HepG2 (cell line): Measurements from ENCODE around the gene PTPRU. TPM values are rescaled to one million over a fixed set of nuclear protein-coding genes. Genes with fewer than 3 reads are reported as not detected.

Experiments used
- CEBPG ChIP-seq: IDR thresholded peaks from 2 replicates; pipeline ENCODE4 v1.6.1; 2016
- DNMT1 ChIP-seq: sonication (generic); formaldehyde crosslinking; IDR thresholded peaks from 2 replicates; pipeline ENCODE4 v1.5.1; 2020; ENCODE audit warnings: mild to moderate bottlenecking, missing genetic modification reagents
- ELK4 ChIP-seq: sonication (generic); formaldehyde crosslinking; IDR thresholded peaks from 2 replicates; pipeline ENCODE4 v1.9.0; 2021; ENCODE audit warnings: missing genetic modification reagents, borderline replicate concordance
- ETV6 ChIP-seq: sonication (generic); formaldehyde crosslinking; conservative IDR thresholded peaks from 2 replicates; pipeline ENCODE4 v1.4.0; 2020; ENCODE audit warnings: missing genetic modification reagents
- FOXK1 ChIP-seq: sonication (generic); formaldehyde crosslinking; IDR thresholded peaks from 2 replicates; pipeline ENCODE4 v1.4.0; 2020; ENCODE audit warnings: low read depth, missing genetic modification reagents, borderline replicate concordance
- FUBP1 ChIP-seq: sonication (generic); formaldehyde crosslinking; IDR thresholded peaks from 2 replicates; pipeline ENCODE4 v1.5.1; 2020; ENCODE audit warnings: missing genetic modification reagents, mild to moderate bottlenecking, borderline replicate concordance
- HCFC1 ChIP-seq: fragments of 150-350 bp; IDR thresholded peaks from 2 replicates; pipeline ENCODE4 v1.6.1; 2014; ENCODE audit warnings: low read depth, low read length
- HNF4A ChIP-seq: sonication (generic); formaldehyde crosslinking; IDR thresholded peaks from 2 replicates; pipeline ENCODE4 v1.4.0; 2020; ENCODE audit warnings: missing genetic modification reagents
- IKZF5 ChIP-seq: IDR thresholded peaks from 2 replicates; pipeline ENCODE4 v1.6.1; 2018; ENCODE audit warnings: missing genetic modification reagents, mild to moderate bottlenecking, missing compliant biosample characterization
- KDM3A ChIP-seq: IDR thresholded peaks from 2 replicates; pipeline ENCODE4 v1.6.1; 2018; ENCODE audit warnings: low read depth, missing compliant biosample characterization
- MBNL3 ChIP-seq: fragments of 250-450 bp; sonication (Bioruptor Pico); conservative IDR thresholded peaks from 2 replicates; pipeline ENCODE4 v1.8.0; 2022; ENCODE audit warnings: mild to moderate bottlenecking, inconsistent platforms
- NR1H2 ChIP-seq: sonication (generic); formaldehyde crosslinking; IDR thresholded peaks from 2 replicates; pipeline ENCODE4 v1.8.1; 2022; ENCODE audit warnings: low read depth, missing genetic modification reagents, borderline replicate concordance
- POLR2G ChIP-seq: fragments of 200-400 bp; formaldehyde crosslinking; IDR thresholded peaks from 2 replicates; pipeline ENCODE4 v1.6.1; 2018; ENCODE audit warnings: mild to moderate bottlenecking, low read depth, low read length, moderate library complexity
- TARDBP ChIP-seq: sonication (generic); formaldehyde crosslinking; IDR thresholded peaks from 2 replicates; pipeline ENCODE4 v1.8.0; 2022; ENCODE audit warnings: mild to moderate bottlenecking, missing genetic modification reagents
- ZNF564 ChIP-seq: sonication (generic); formaldehyde crosslinking; IDR thresholded peaks from 2 replicates; pipeline ENCODE4 v1.8.1; 2023; ENCODE audit warnings: mild to moderate bottlenecking, missing genetic modification reagents
- ZNF589 ChIP-seq: sonication (generic); formaldehyde crosslinking; conservative IDR thresholded peaks from 2 replicates; pipeline ENCODE4 v1.8.0; 2022; ENCODE audit warnings: mild to moderate bottlenecking, moderate library complexity, missing genetic modification reagents
- polyA plus RNA-seq, 8 experiments: library from polyadenylated mRNA; depleted of rRNA in 3 of 8; stranded (reverse) in 7 of 8; unstranded in 1 of 8; fragments of >200 nt; fragmentation: Illumina TruSeq in 4 of 8; extraction: Trizol in 4 of 8; gene quantifications; 2 replicates each; pipeline versions ENCODE4 v1.2.1 to v1.2.3, GENCODE V29; 2011 to 2016; ENCODE audit warnings: low read depth in 4 of 8, missing spikeins in 1 of 8, mixed read lengths in 1 of 8; ENCODE audit not compliant: insufficient read depth in 1 of 8
- total RNA-seq, 5 experiments: library from RNA; depleted of rRNA; stranded (reverse); fragments of >200 nt; fragmentation: Illumina TruSeq; extraction: Trizol; gene quantifications; 2 replicates each; pipeline ENCODE4 v1.2.3, GENCODE V29; 2016; ENCODE audit warnings: low read depth in 1 of 5
- TF ChIP-seq, protein P1 (sequence below): sonication (generic); formaldehyde crosslinking; IDR thresholded peaks from 2 replicates; pipeline ENCODE4 v1.5.0; 2020; ENCODE audit warnings: mild to moderate bottlenecking, missing genetic modification reagents, borderline replicate concordance
- TF ChIP-seq, protein P2 (sequence below): IDR thresholded peaks from 2 replicates; pipeline ENCODE4 v1.6.1; 2012; ENCODE audit warnings: low read depth, low read length, improper control_type of control experiment

PTPRU gene
- total and polyA plus RNA-seq, 2 of the 13 experiments (the other 11 are each of a cell fraction or from before 2014, with no cell fraction given): 21.6 to 22.3 TPM

DNA sequence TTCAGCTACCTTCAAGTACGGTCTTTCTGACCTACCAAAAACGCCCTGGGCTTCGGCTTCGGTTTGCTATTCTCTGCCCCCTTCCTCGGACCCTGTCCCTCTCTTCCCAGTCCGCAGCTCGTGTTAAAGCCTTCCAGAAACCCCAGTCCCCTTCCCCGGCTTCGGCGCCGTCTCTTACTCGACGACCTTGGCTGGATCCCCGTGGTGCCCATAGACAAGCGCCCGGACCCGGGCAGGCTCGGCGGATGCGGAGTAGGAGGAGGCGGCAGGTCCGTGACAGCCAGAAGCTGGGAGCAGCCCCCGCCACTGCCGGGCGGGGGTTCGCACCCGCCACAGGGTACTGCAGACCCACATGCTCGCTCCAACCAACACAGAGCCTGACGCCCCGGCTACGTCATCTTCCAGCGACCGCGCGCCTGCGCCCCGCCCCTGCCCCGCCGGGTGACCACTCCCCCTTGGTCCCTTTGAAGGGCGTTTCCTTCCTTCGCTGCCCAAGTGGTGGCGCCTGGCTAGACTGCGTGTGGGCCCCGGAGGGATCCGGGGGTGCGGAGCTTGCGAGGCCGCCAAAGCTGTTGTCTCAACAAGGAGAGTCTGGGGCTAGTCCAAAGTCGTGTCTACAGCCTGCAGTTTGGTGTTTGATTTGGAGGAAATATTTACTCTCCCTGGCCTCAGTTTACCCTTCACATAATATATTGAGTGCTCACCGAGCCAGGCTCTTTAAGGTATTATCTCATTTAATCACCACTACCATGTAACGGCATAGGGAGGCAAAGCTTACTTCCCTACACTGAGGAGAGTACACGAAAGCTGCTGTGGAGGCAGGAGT, 5.6 kb upstream of the PTPRU start, which contains the start of gene MECR (continued):
- TF ChIP-seq ZNF589 (0 out of 2 replicates have a peak, but pooled peaks have one; percentile 44), CEBPG (peak; percentile 23; the same call in 1 of the 2 replicates), POLR2G (peak; percentile 88), DNMT1 (CRISPR knock-in tag) (no peak), FUBP1 (CRISPR knock-in tag) (no peak), TARDBP (CRISPR knock-in tag) (peak; percentile 75), HNF4A (no peak; the same call in 1 of the 2 replicates), ETV6 (CRISPR knock-in tag) (no peak; the same call in 1 of the 2 replicates), NR1H2 (CRISPR knock-in tag) (peak; percentile 43; the same call in 1 of the 2 replicates), ZNF564 (CRISPR knock-in tag) (no peak), MBNL3 (CRISPR knock-in tag) (no peak), HCFC1 (peak; percentile 64; the same call in 1 of the 2 replicates), KDM3A (no peak), FOXK1 (CRISPR knock-in tag) (peak; percentile 95; the same call in 1 of the 2 replicates), ELK4 (CRISPR knock-in tag) (no peak), IKZF5 (peak; percentile 45; the same call in 1 of the 2 replicates)
- TF ChIP-seq, protein P1, sequence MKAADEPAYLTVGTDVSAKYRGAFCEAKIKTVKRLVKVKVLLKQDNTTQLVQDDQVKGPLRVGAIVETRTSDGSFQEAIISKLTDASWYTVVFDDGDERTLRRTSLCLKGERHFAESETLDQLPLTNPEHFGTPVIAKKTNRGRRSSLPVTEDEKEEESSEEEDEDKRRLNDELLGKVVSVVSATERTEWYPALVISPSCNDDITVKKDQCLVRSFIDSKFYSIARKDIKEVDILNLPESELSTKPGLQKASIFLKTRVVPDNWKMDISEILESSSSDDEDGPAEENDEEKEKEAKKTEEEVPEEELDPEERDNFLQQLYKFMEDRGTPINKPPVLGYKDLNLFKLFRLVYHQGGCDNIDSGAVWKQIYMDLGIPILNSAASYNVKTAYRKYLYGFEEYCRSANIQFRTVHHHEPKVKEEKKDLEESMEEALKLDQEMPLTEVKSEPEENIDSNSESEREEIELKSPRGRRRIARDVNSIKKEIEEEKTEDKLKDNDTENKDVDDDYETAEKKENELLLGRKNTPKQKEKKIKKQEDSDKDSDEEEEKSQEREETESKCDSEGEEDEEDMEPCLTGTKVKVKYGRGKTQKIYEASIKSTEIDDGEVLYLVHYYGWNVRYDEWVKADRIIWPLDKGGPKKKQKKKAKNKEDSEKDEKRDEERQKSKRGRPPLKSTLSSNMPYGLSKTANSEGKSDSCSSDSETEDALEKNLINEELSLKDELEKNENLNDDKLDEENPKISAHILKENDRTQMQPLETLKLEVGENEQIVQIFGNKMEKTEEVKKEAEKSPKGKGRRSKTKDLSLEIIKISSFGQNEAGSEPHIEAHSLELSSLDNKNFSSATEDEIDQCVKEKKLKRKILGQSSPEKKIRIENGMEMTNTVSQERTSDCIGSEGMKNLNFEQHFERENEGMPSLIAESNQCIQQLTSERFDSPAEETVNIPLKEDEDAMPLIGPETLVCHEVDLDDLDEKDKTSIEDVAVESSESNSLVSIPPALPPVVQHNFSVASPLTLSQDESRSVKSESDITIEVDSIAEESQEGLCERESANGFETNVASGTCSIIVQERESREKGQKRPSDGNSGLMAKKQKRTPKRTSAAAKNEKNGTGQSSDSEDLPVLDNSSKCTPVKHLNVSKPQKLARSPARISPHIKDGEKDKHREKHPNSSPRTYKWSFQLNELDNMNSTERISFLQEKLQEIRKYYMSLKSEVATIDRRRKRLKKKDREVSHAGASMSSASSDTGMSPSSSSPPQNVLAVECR (CRISPR knock-in tag): peak; percentile 93; the same call in 1 of the 2 replicates
- TF ChIP-seq, protein P2, sequence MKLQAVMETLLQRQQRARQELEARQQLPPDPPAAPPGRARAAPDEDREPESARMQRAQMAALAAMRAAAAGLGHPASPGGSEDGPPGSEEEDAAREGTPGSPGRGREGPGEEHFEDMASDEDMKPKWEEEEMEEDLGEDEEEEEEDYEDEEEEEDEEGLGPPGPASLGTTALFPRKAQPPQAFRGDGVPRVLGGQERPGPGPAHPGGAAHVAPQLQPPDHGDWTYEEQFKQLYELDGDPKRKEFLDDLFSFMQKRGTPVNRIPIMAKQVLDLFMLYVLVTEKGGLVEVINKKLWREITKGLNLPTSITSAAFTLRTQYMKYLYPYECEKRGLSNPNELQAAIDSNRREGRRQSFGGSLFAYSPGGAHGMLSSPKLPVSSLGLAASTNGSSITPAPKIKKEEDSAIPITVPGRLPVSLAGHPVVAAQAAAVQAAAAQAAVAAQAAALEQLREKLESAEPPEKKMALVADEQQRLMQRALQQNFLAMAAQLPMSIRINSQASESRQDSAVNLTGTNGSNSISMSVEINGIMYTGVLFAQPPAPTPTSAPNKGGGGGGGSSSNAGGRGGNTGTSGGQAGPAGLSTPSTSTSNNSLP: no peak
